ENCODE results near the gene QRSL1. TPM values are rescaled to one million over a fixed set of nuclear protein-coding genes. Genes with fewer than 3 reads are reported as not detected.

QRSL1 gene
- total and polyA plus RNA-seq, 2 experiments from 2014 or later, result 18.4 to 19.3 TPM

GRCh38 chr6:106617302-106617701 is 12.1 kb upstream of the QRSL1 start (continued):
- TF ChIP-seq ZNF462 (CRISPR knock-in tag; IDR thresholded peaks at IDR 0.05), result no peak
- TF ChIP-seq EZH2phosphoT487 (IDR thresholded peaks at IDR 0.05; ENCODE audit: unreplicated experiment), result no peak
- no peak for TF ChIP-seq ZNF331 (CRISPR knock-in tag; IDR thresholded peaks at IDR 0.05; ENCODE audit: low read depth)
- no peak for TF ChIP-seq CTCF (conservative IDR thresholded peaks at IDR 0.05; ENCODE audit: low read depth in 2 of 2)
- no peak for TF ChIP-seq EZH2 (IDR thresholded peaks at IDR 0.05; ENCODE audit: low read depth, unreplicated experiment)
- no peak for TF ChIP-seq JUNB (IDR thresholded peaks at IDR 0.05; ENCODE audit: unreplicated experiment)
- TF ChIP-seq NANOG (IDR thresholded peaks at IDR 0.05; ENCODE audit: borderline replicate concordance), result no peak

- no peak for DNase-seq (ENCODE audit: low spot score)
- peaks cover 39% of the 10 kb centered on the region for H3K4me1 ChIP-seq (ENCODE audit: insufficient read depth)
- Mint-ChIP-seq H3K9me3 (peaks cover 12% of the 10 kb centered on the region), H3K27me3 (ENCODE audit: insufficient read depth, low read depth, poor library complexity) (peaks cover 9% of the 10 kb centered on the region), H3K4me1 (peaks cover 58% of the 10 kb centered on the region), H3K27ac (no peak overlapping the region), H3K4me3 (no peak overlapping the region), H3K36me3 (ENCODE audit: low read depth) (peaks cover 32% of the 10 kb centered on the region)
- no peak for ATAC-seq
- no peaks in the 10 kb centered on the region for H4K20me1 ChIP-seq (replicated peaks; ENCODE audit: insufficient read depth)
- H3K27me3 ChIP-seq (ENCODE audit: insufficient read depth), result no peaks in the 10 kb centered on the region
- H3F3A ChIP-seq (replicated peaks; ENCODE audit: low read depth), result peaks cover 12% of the 10 kb centered on the region; the same call in 1 of the 2 replicates
- H3K79me2 ChIP-seq (replicated peaks; ENCODE audit: insufficient read depth), result no peaks in the 10 kb centered on the region
- H3K36me3 ChIP-seq (ENCODE audit: insufficient read depth), result peaks cover 6% of the 10 kb centered on the region
- H3K4me2 ChIP-seq, result no peak overlapping the region
- H3K27ac ChIP-seq (ENCODE audit: low read depth), result no peak overlapping the region
- no peak overlapping the region for H3K4me3 ChIP-seq
- H2AFZ ChIP-seq, result no peak overlapping the region
- no peaks in the 10 kb centered on the region for H3K9me2 ChIP-seq (ENCODE audit: insufficient read depth)
- TF ChIP-seq NANOG (IDR thresholded peaks at IDR 0.05; ENCODE audit: borderline replicate concordance) (no peak), POLR2AphosphoS5 (IDR thresholded peaks at IDR 0.05; ENCODE audit: low read depth) (no peak), STAT1 (IDR thresholded peaks at IDR 0.05; ENCODE audit: unreplicated experiment) (no peak), ZNF462 (CRISPR knock-in tag; IDR thresholded peaks at IDR 0.05) (no peak)
Observed at GRCh38 chr6:106617857-106618256, 11.5 kb upstream of the QRSL1 start.
